WTC11 (cell line): ENCODE data around the gene ZDHHC8. TPM values are rescaled to one million over a fixed set of nuclear protein-coding genes. Genes with fewer than 3 reads are reported as not detected.

ENCODE experiments used
- ATAC-seq: fragments of 200-7000 bp; cut with Tn5 transposase; 2 replicates; pipeline ENCODE4 v1.10.0; 2021; ENCODE audit warnings: mild to moderate bottlenecking, moderate library complexity
- CTCF ChIA-PET: fragments of 300-600 bp; sonication (Branson Sonifier 250); formaldehyde crosslinking; loops from one replicate; lab custom pipeline; 2021; ENCODE audit warnings: antibody characterized with exemption; lab: Charles Lee
- POLR2A ChIA-PET: fragments of 350-600 bp; sonication (Branson Sonifier 250); formaldehyde crosslinking; loops from one replicate; lab custom pipeline; 2021; ENCODE audit warnings: antibody characterized with exemption; lab: Charles Lee
- DNase-seq: peaks from one replicate; pipeline ENCODE4 v3.0.0; 2021; ENCODE audit warnings: low spot score
- H3K27ac Mint-ChIP-seq: 2 replicates; pipeline ENCODE4 v1.8.0; 2021; ENCODE audit warnings: mixed read lengths
- H3K27me3 Mint-ChIP-seq: 2 replicates; pipeline ENCODE4 v1.8.0; 2021; ENCODE audit warnings: low read depth, mild to moderate bottlenecking, moderate library complexity, mixed read lengths
- H3K36me3 Mint-ChIP-seq: 2 replicates; pipeline ENCODE4 v1.8.0; 2021; ENCODE audit warnings: mixed read lengths
- H3K4me1 Mint-ChIP-seq: 2 replicates; pipeline ENCODE4 v1.8.0; 2022; ENCODE audit warnings: mixed read lengths
- H3K4me3 Mint-ChIP-seq: 2 replicates; pipeline ENCODE4 v1.8.0; 2021; ENCODE audit warnings: mild to moderate bottlenecking, moderate library complexity, mixed read lengths
- H3K9me3 Mint-ChIP-seq: 2 replicates; pipeline ENCODE4 v1.8.0; 2021; ENCODE audit warnings: mixed read lengths
- AFF4 ChIP-seq: sonication (generic); formaldehyde crosslinking; IDR thresholded peaks from 2 replicates; pipeline ENCODE4 v1.8.1; 2023; ENCODE audit warnings: mild to moderate bottlenecking, missing genetic modification reagents, borderline replicate concordance
- ATF2 ChIP-seq: sonication (generic); formaldehyde crosslinking; IDR thresholded peaks from 2 replicates; pipeline ENCODE4 v1.8.1; 2022; ENCODE audit warnings: low read depth, missing genetic modification reagents, borderline replicate concordance
- ATF6 ChIP-seq: sonication (generic); formaldehyde crosslinking; IDR thresholded peaks from 2 replicates; pipeline ENCODE4 v1.8.1; 2023; ENCODE audit warnings: mild to moderate bottlenecking, missing genetic modification reagents
- CBFB ChIP-seq: sonication (generic); formaldehyde crosslinking; IDR thresholded peaks from 2 replicates; pipeline ENCODE4 v1.8.1; 2022; ENCODE audit warnings: mild to moderate bottlenecking, low read depth, missing genetic modification reagents
- E2F1 ChIP-seq: sonication (generic); formaldehyde crosslinking; IDR thresholded peaks from 2 replicates; pipeline ENCODE4 v1.8.0; 2022; ENCODE audit warnings: mild to moderate bottlenecking, missing genetic modification reagents
- ETV6 ChIP-seq: sonication (generic); formaldehyde crosslinking; IDR thresholded peaks from 2 replicates; pipeline ENCODE4 v1.8.1; 2022; ENCODE audit warnings: mild to moderate bottlenecking, missing genetic modification reagents
- HMGA2 ChIP-seq: fragments of 250-450 bp; sonication (Bioruptor Pico); IDR thresholded peaks from 2 replicates; pipeline ENCODE4 v1.4.0; 2021; ENCODE audit warnings: mild to moderate bottlenecking, moderate library complexity
- IRF1 ChIP-seq: sonication (generic); formaldehyde crosslinking; IDR thresholded peaks from 2 replicates; pipeline ENCODE4 v1.8.0; 2023; ENCODE audit warnings: missing genetic modification reagents
- JAZF1 ChIP-seq: fragments of 250-450 bp; sonication (Bioruptor Pico); IDR thresholded peaks from 2 replicates; pipeline ENCODE4 v1.9.0; 2021; ENCODE audit warnings: moderate library complexity, mild to moderate bottlenecking, inconsistent platforms
- NFE2L1 ChIP-seq: sonication (generic); formaldehyde crosslinking; IDR thresholded peaks from 2 replicates; pipeline ENCODE4 v1.8.1; 2023; ENCODE audit warnings: missing genetic modification reagents
- NFYB ChIP-seq: sonication (generic); formaldehyde crosslinking; conservative IDR thresholded peaks from 2 replicates; pipeline ENCODE4 v1.8.0; 2022; ENCODE audit warnings: low read depth, missing genetic modification reagents
- NR2C2 ChIP-seq: sonication (generic); formaldehyde crosslinking; IDR thresholded peaks from 2 replicates; pipeline ENCODE4 v1.8.0; 2022; ENCODE audit warnings: mild to moderate bottlenecking, missing genetic modification reagents
- SOX15 ChIP-seq: fragments of 250-450 bp; sonication (Bioruptor Pico); IDR thresholded peaks from 2 replicates; pipeline ENCODE4 v1.9.0; 2021; ENCODE audit warnings: mild to moderate bottlenecking
- ZBTB21 ChIP-seq: sonication (generic); formaldehyde crosslinking; IDR thresholded peaks from 2 replicates; pipeline ENCODE4 v1.8.1; 2023; ENCODE audit warnings: mild to moderate bottlenecking, missing genetic modification reagents, borderline replicate concordance
- ZBTB43 ChIP-seq: sonication (generic); formaldehyde crosslinking; IDR thresholded peaks from 2 replicates; pipeline ENCODE4 v1.8.1; 2023; ENCODE audit warnings: mild to moderate bottlenecking, missing genetic modification reagents
- ZMAT4 ChIP-seq: fragments of 250-450 bp; sonication (Bioruptor Pico); IDR thresholded peaks from 2 replicates; pipeline ENCODE4 v1.9.0; 2021; ENCODE audit warnings: mild to moderate bottlenecking
- ZNF396 ChIP-seq: fragments of 250-450 bp; sonication (Bioruptor Pico); IDR thresholded peaks from 2 replicates; pipeline ENCODE4 v1.8.0; 2021; ENCODE audit warnings: mild to moderate bottlenecking, moderate library complexity, borderline replicate concordance
- ZNF416 ChIP-seq: fragments of 250-450 bp; sonication (Bioruptor Pico); IDR thresholded peaks from 2 replicates; pipeline ENCODE4 v1.9.0; 2021; ENCODE audit warnings: mild to moderate bottlenecking, inconsistent platforms
- ZNF512 ChIP-seq: sonication (generic); formaldehyde crosslinking; IDR thresholded peaks from 2 replicates; pipeline ENCODE4 v1.8.1; 2022; ENCODE audit warnings: missing genetic modification reagents, borderline replicate concordance
- ZSCAN18 ChIP-seq: fragments of 250-450 bp; sonication (Bioruptor Pico); IDR thresholded peaks from 2 replicates; pipeline ENCODE4 v2.1.2; 2022; ENCODE audit warnings: mild to moderate bottlenecking, moderate library complexity
- total RNA-seq: library from RNA; stranded (reverse); gene quantifications from 3 replicates; pipeline ENCODE4 v1.2.3, GENCODE V29; 2021

ZDHHC8 gene
- total RNA-seq, 1 experiment from 2014 or later = 79.7 TPM

GRCh38 chr22:20181884-20182236, 50.3 kb downstream of the ZDHHC8 start:
- ATAC-seq (no peak), DNase-seq (no peak)
- Mint-ChIP-seq H3K36me3 (no peaks in the 10 kb centered on the region), H3K27me3 (no peaks in the 10 kb centered on the region), H3K4me1 (no peaks in the 10 kb centered on the region), H3K9me3 (no peaks in the 10 kb centered on the region), H3K4me3 (no peak overlapping the region), H3K27ac (no peak overlapping the region)
- CTCF ChIA-PET = no interaction called here
- POLR2A ChIA-PET = no interaction called here
- no peak for TF ChIP-seq NR2C2 (CRISPR knock-in tag)
- TF ChIP-seq E2F1 = no peak
- TF ChIP-seq ZBTB21 (CRISPR knock-in tag) = no peak
- TF ChIP-seq AFF4 (CRISPR knock-in tag) = no peak

GRCh38 chr22:20182365-20182764, 50.8 kb downstream of the ZDHHC8 start:
- CTCF ChIA-PET = no interaction called here

More at GRCh38 chr22:20182365-20182764, 50.8 kb downstream of the ZDHHC8 start:
- TF ChIP-seq NFE2L1 (no peak), ZSCAN18 (CRISPR knock-in tag) (no peak), ZNF416 (CRISPR knock-in tag) (no peak), NFYB (CRISPR knock-in tag) (no peak), E2F1 (no peak), ZNF512 (CRISPR knock-in tag) (no peak), CBFB (CRISPR knock-in tag) (no peak), IRF1 (CRISPR knock-in tag) (no peak), ZBTB43 (CRISPR knock-in tag) (no peak), JAZF1 (CRISPR knock-in tag) (no peak), ZMAT4 (CRISPR knock-in tag) (no peak), ATF6 (CRISPR knock-in tag) (no peak), SOX15 (no peak), ETV6 (no peak), ZNF396 (CRISPR knock-in tag) (no peak), HMGA2 (no peak), ATF2 (CRISPR knock-in tag) (no peak)
- H3K27me3 Mint-ChIP-seq = no peaks in the 10 kb centered on the region
- POLR2A ChIA-PET = no interaction called here
- no peak overlapping the region for H3K27ac Mint-ChIP-seq
- H3K36me3 Mint-ChIP-seq = no peaks in the 10 kb centered on the region
- no peak overlapping the region for H3K4me3 Mint-ChIP-seq
- no peak for DNase-seq
- no peaks in the 10 kb centered on the region for H3K4me1 Mint-ChIP-seq
- ATAC-seq = no peak
- no peaks in the 10 kb centered on the region for H3K9me3 Mint-ChIP-seq
